ENCODE results near the gene DYNC1LI2.

Gene DYNC1LI2

GRCh38 chr16:66741169-66741900, 10.1 kb downstream of the DYNC1LI2 start:
- H3K4me1 ChIP-seq (ENCODE audit: control insufficient read depth in 5 of 5, insufficient read depth in 5 of 5, low read length in 5 of 5) = peaks cover 17 to 38% (median 34%) of the 10 kb centered on the region in 5 donors

DNA sequence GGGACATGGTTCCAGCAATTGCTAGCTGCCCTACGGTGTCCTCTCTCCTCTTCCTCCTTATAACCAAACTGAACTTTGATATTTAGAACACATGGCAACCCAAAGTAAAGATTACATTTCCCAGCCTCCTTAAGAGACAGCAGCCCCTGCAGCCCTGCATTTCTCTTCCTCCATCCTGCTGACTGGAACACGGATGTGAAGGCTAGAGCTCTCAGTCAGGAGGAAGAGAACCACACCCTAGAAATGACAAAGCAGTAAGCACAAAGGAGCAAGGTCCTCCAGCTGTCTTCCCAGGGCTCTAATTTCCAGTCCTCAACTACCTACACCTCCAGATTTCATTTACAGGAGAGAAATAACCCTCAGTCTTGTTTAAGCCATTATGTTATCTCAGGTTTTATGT, 10.9 kb downstream of the DYNC1LI2 start:
- H3K9ac ChIP-seq (ENCODE audit: low read length in 5 of 5) = peak overlapping the region in 3 of 5 donors; percentile 11 to 66 (median 44)
- peak overlapping the region; percentile 74 for H3K27ac ChIP-seq (ENCODE audit: low read depth, low read length)
- no peak overlapping the region for H3K4me3 ChIP-seq (ENCODE audit: low read depth in 1 of 5, low read length in 5 of 5)
- H3K27me3 ChIP-seq (ENCODE audit: control insufficient read depth in 5 of 5, insufficient read depth in 4 of 5, low read length in 5 of 5) = no peaks in the 10 kb centered on the region
- H3K9me3 ChIP-seq (ENCODE audit: control insufficient read depth in 5 of 5, low read length in 5 of 5) = no peaks in the 10 kb centered on the region
- peaks cover 6 to 58% (median 38%) of the 10 kb centered on the region in 5 donors for H3K36me3 ChIP-seq (ENCODE audit: control insufficient read depth in 5 of 5, insufficient read depth in 5 of 5, low read length in 5 of 5)
- H3K4me1 ChIP-seq (ENCODE audit: control insufficient read depth in 5 of 5, insufficient read depth in 5 of 5, low read length in 5 of 5) = peaks cover 17 to 38% (median 34%) of the 10 kb centered on the region in 5 donors

More at GRCh38 chr16:66741169-66741900, 10.1 kb downstream of the DYNC1LI2 start:
- peak overlapping the region; percentile 74 for H3K27ac ChIP-seq (ENCODE audit: low read depth, low read length)
- H3K36me3 ChIP-seq (ENCODE audit: control insufficient read depth in 5 of 5, insufficient read depth in 5 of 5, low read length in 5 of 5) = peaks cover 5 to 57% (median 35%) of the 10 kb centered on the region in 5 donors
- peak overlapping the region in 4 of 5 donors; percentile 38 to 72 (median 56) for H3K9ac ChIP-seq (ENCODE audit: low read length in 5 of 5)
- peak overlapping the region in 1 of 5 donors; percentile 42 for H3K4me3 ChIP-seq (ENCODE audit: low read depth in 1 of 5, low read length in 5 of 5)
- no peaks in the 10 kb centered on the region for H3K27me3 ChIP-seq (ENCODE audit: control insufficient read depth in 5 of 5, insufficient read depth in 4 of 5, low read length in 5 of 5)
- no peaks in the 10 kb centered on the region for H3K9me3 ChIP-seq (ENCODE audit: control insufficient read depth in 5 of 5, low read length in 5 of 5)

- Histone ChIP-seq H3K27ac (ENCODE audit: low read depth, low read length) (peak overlapping the region; percentile 74), H3K36me3 (ENCODE audit: control insufficient read depth in 5 of 5, insufficient read depth in 5 of 5, low read length in 5 of 5) (peaks cover 6 to 59% (median 41%) of the 10 kb centered on the region in 5 donors), H3K4me1 (ENCODE audit: control insufficient read depth in 5 of 5, insufficient read depth in 5 of 5, low read length in 5 of 5) (peaks cover 17 to 38% (median 34%) of the 10 kb centered on the region in 5 donors), H3K9ac (ENCODE audit: low read length in 5 of 5) (no peak overlapping the region), H3K27me3 (ENCODE audit: control insufficient read depth in 5 of 5, insufficient read depth in 4 of 5, low read length in 5 of 5) (no peaks in the 10 kb centered on the region), H3K4me3 (ENCODE audit: low read depth in 1 of 5, low read length in 5 of 5) (no peak overlapping the region), H3K9me3 (ENCODE audit: control insufficient read depth in 5 of 5, low read length in 5 of 5) (no peaks in the 10 kb centered on the region)
Observed at GRCh38 chr16:66740010-66740409, 11.4 kb downstream of the DYNC1LI2 start.

DNA sequence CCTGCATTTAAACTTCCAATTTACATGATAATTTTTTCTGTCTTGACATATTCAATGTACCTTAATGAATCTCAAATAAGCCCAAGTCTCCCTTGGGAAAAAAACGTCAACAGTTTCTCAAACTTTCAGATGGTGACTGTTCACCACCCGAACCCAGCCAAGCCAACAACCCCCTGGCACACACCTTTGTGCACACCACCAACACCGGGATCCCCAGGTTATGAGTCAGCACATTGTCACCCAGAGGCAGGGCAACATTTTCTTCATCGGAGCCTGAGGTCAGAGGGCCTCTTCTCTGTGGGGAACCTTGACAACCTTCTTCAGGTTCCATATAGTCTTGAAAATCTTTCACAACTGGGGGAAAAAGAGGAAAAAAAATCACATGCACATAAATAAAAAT, 15.5 kb downstream of the DYNC1LI2 start:
- Histone ChIP-seq H3K9me3 (ENCODE audit: control insufficient read depth in 5 of 5, low read length in 5 of 5) (no peaks in the 10 kb centered on the region), H3K27me3 (ENCODE audit: control insufficient read depth in 5 of 5, insufficient read depth in 4 of 5, low read length in 5 of 5) (no peaks in the 10 kb centered on the region), H3K9ac (ENCODE audit: low read length in 5 of 5) (no peak overlapping the region), H3K27ac (ENCODE audit: low read depth, low read length) (no peak overlapping the region), H3K4me1 (ENCODE audit: control insufficient read depth in 5 of 5, insufficient read depth in 5 of 5, low read length in 5 of 5) (peaks cover 6 to 15% (median 14%) of the 10 kb centered on the region in 5 donors), H3K36me3 (ENCODE audit: control insufficient read depth in 5 of 5, insufficient read depth in 5 of 5, low read length in 5 of 5) (peaks cover 13 to 80% (median 73%) of the 10 kb centered on the region in 5 donors), H3K4me3 (ENCODE audit: low read depth in 1 of 5, low read length in 5 of 5) (no peak overlapping the region)

DNA sequence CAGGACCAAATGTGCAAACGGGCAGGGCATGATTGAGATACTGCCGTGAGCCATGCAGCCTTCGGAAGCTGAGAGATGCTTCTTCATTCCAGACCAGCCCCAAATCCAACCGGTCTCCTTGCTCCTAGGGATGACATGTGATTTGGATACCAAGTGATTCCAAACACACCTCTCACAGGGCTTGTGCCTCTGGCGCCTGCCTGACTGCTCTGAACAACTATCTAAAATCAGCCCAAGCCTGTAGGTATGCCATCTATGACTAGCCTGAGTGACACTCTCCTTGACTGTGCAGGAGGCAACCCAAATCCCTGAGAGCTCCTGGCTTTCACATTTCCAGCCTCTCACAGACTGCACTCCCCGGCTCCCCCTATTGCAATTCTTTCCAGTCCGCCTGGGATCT, 20.3 kb downstream of the DYNC1LI2 start:
- H3K9me3 ChIP-seq (ENCODE audit: control insufficient read depth in 5 of 5, low read length in 5 of 5) = no peaks in the 10 kb centered on the region
- H3K4me1 ChIP-seq (ENCODE audit: control insufficient read depth in 5 of 5, insufficient read depth in 5 of 5, low read length in 5 of 5) = peaks cover 0 to 5% (median 3%) of the 10 kb centered on the region in 5 donors
- H3K9ac ChIP-seq (ENCODE audit: low read length in 5 of 5) = no peak overlapping the region
- H3K27me3 ChIP-seq (ENCODE audit: control insufficient read depth in 5 of 5, insufficient read depth in 4 of 5, low read length in 5 of 5) = no peaks in the 10 kb centered on the region
- H3K4me3 ChIP-seq (ENCODE audit: low read depth in 1 of 5, low read length in 5 of 5) = no peak overlapping the region
- H3K36me3 ChIP-seq (ENCODE audit: control insufficient read depth in 5 of 5, insufficient read depth in 5 of 5, low read length in 5 of 5) = peaks cover 12 to 94% (median 82%) of the 10 kb centered on the region in 5 donors
- H3K27ac ChIP-seq (ENCODE audit: low read depth, low read length) = no peak overlapping the region

GRCh38 chr16:66728804-66729203, 22.6 kb downstream of the DYNC1LI2 start:
- H3K27me3 ChIP-seq (ENCODE audit: control insufficient read depth in 5 of 5, insufficient read depth in 4 of 5, low read length in 5 of 5) = no peaks in the 10 kb centered on the region
- peaks cover 0 to 5% (median 3%) of the 10 kb centered on the region in 5 donors for H3K4me1 ChIP-seq (ENCODE audit: control insufficient read depth in 5 of 5, insufficient read depth in 5 of 5, low read length in 5 of 5)
- no peak overlapping the region for H3K9ac ChIP-seq (ENCODE audit: low read length in 5 of 5)
- no peak overlapping the region for H3K27ac ChIP-seq (ENCODE audit: low read depth, low read length)
- H3K4me3 ChIP-seq (ENCODE audit: low read depth in 1 of 5, low read length in 5 of 5) = no peak overlapping the region
- no peaks in the 10 kb centered on the region for H3K9me3 ChIP-seq (ENCODE audit: control insufficient read depth in 5 of 5, low read length in 5 of 5)
- H3K36me3 ChIP-seq (ENCODE audit: control insufficient read depth in 5 of 5, insufficient read depth in 5 of 5, low read length in 5 of 5) = peaks cover 16 to 95% (median 85%) of the 10 kb centered on the region in 5 donors

DNA sequence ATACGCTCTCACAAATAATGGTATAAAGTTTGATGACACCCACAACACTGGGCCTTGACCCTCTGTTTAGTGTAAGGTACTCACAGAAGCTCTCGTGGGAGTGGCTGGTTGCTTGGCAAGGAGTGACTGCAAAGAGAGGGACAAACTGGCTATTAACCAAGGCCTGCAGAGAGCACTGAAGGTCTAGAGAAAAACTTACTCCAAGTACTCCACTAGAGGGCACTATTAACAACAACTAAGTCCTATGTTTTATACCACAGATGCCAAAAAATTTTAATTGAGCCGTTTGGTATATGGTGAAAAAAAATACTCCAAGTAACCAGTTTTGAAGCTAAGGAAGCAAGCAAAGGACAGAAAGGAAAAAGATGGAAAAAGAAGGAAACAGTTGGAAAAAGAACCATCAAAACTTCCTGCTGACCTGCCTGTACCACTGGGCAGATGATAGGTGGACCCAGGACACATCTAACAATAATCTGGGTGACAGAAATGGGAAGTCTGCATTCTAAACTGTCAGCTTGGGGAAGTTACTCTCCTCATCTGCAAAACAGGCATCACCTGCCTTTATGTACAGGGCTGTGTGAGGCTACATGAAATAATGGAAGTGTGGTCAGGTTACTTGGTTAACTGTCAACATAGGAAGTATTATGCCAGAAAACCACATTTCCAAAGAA, 23.2 kb downstream of the DYNC1LI2 start:
- Histone ChIP-seq H3K4me3 (ENCODE audit: low read depth in 1 of 5, low read length in 5 of 5) (no peak overlapping the region), H3K27ac (ENCODE audit: low read depth, low read length) (no peak overlapping the region), H3K4me1 (ENCODE audit: control insufficient read depth in 5 of 5, insufficient read depth in 5 of 5, low read length in 5 of 5) (peaks cover 0 to 5% (median 3%) of the 10 kb centered on the region in 5 donors), H3K9ac (ENCODE audit: low read length in 5 of 5) (no peak overlapping the region), H3K9me3 (ENCODE audit: control insufficient read depth in 5 of 5, low read length in 5 of 5) (no peaks in the 10 kb centered on the region), H3K27me3 (ENCODE audit: control insufficient read depth in 5 of 5, insufficient read depth in 4 of 5, low read length in 5 of 5) (no peaks in the 10 kb centered on the region), H3K36me3 (ENCODE audit: control insufficient read depth in 5 of 5, insufficient read depth in 5 of 5, low read length in 5 of 5) (peaks cover 22 to 95% (median 85%) of the 10 kb centered on the region in 5 donors)

GRCh38 chr16:66720766-66721165, 30.6 kb downstream of the DYNC1LI2 start:
- H3K9ac ChIP-seq (ENCODE audit: low read length in 5 of 5) = no peak overlapping the region
- no peaks in the 10 kb centered on the region for H3K27me3 ChIP-seq (ENCODE audit: control insufficient read depth in 5 of 5, insufficient read depth in 4 of 5, low read length in 5 of 5)
- no peaks in the 10 kb centered on the region for H3K9me3 ChIP-seq (ENCODE audit: control insufficient read depth in 5 of 5, low read length in 5 of 5)
- peaks cover 25 to 51% (median 43%) of the 10 kb centered on the region in 5 donors for H3K36me3 ChIP-seq (ENCODE audit: control insufficient read depth in 5 of 5, insufficient read depth in 5 of 5, low read length in 5 of 5)
- H3K4me3 ChIP-seq (ENCODE audit: low read depth in 1 of 5, low read length in 5 of 5) = no peak overlapping the region
- H3K4me1 ChIP-seq (ENCODE audit: control insufficient read depth in 5 of 5, insufficient read depth in 5 of 5, low read length in 5 of 5) = no peaks in the 10 kb centered on the region
- H3K27ac ChIP-seq (ENCODE audit: low read depth, low read length) = no peak overlapping the region

GRCh38 chr16:66719246-66719645, 32.2 kb downstream of the DYNC1LI2 start:
- Histone ChIP-seq H3K9me3 (ENCODE audit: control insufficient read depth in 5 of 5, low read length in 5 of 5) (no peaks in the 10 kb centered on the region), H3K36me3 (ENCODE audit: control insufficient read depth in 5 of 5, insufficient read depth in 5 of 5, low read length in 5 of 5) (peaks cover 25 to 36% (median 28%) of the 10 kb centered on the region in 5 donors), H3K9ac (ENCODE audit: low read length in 5 of 5) (no peak overlapping the region), H3K4me1 (ENCODE audit: control insufficient read depth in 5 of 5, insufficient read depth in 5 of 5, low read length in 5 of 5) (no peaks in the 10 kb centered on the region), H3K4me3 (ENCODE audit: low read depth in 1 of 5, low read length in 5 of 5) (no peak overlapping the region), H3K27me3 (ENCODE audit: control insufficient read depth in 5 of 5, insufficient read depth in 4 of 5, low read length in 5 of 5) (no peaks in the 10 kb centered on the region), H3K27ac (ENCODE audit: low read depth, low read length) (no peak overlapping the region)

DNA sequence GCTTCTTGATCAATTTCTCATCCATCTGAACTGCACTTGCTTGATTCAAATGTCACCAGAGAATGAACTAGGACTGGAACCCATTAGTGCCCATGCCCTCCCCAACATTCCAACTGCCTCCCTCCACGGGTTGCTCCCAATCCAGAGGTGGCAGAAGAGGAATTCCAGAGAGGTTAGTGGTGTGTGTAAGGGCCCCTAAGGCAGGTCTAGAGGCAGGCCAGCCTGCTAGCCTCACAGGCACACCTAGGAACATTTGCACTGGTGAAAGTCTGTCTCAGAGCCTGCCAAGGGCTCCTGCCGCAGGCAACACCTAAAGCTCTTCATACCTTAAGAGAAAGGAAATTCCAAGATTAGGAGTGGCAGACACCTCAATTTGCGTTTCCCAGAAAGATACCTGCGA, 33.6 kb downstream of the DYNC1LI2 start:
- H3K27ac ChIP-seq (ENCODE audit: low read depth, low read length) = no peak overlapping the region
- peaks cover 12 to 21% (median 14%) of the 10 kb centered on the region in 5 donors for H3K36me3 ChIP-seq (ENCODE audit: control insufficient read depth in 5 of 5, insufficient read depth in 5 of 5, low read length in 5 of 5)
- no peak overlapping the region for H3K9ac ChIP-seq (ENCODE audit: low read length in 5 of 5)
- H3K4me3 ChIP-seq (ENCODE audit: low read depth in 1 of 5, low read length in 5 of 5) = no peak overlapping the region
- no peaks in the 10 kb centered on the region for H3K27me3 ChIP-seq (ENCODE audit: control insufficient read depth in 5 of 5, insufficient read depth in 4 of 5, low read length in 5 of 5)
- peaks cover 0 to 2% (median 0%) of the 10 kb centered on the region in 5 donors for H3K4me1 ChIP-seq (ENCODE audit: control insufficient read depth in 5 of 5, insufficient read depth in 5 of 5, low read length in 5 of 5)
- no peaks in the 10 kb centered on the region for H3K9me3 ChIP-seq (ENCODE audit: control insufficient read depth in 5 of 5, low read length in 5 of 5)

Data from subcutaneous abdominal adipose tissue (tissue), 5 donors.